MM.1S (cell line): ENCODE results near the gene SOWAHB.

ENCODE experiments used
- EZH2 ChIP-seq: fragments of 300-600 bp; sonication (generic); optimal IDR thresholded peaks from 2 replicates; pipeline ENCODE3; 2017; ENCODE audit warnings: low read depth, mild to moderate bottlenecking, antibody characterized with exemption, low read length, mixed read lengths
- EZH2phosphoT487 ChIP-seq: fragments of 300-600 bp; sonication (generic); IDR thresholded peaks from 2 replicates; pipeline ENCODE4 v1.6.1; 2018; ENCODE audit warnings: antibody characterized with exemption, low read length
- TF ChIP-seq, protein P1 (sequence below): fragments of 300-600 bp; sonication (generic); IDR thresholded peaks from 2 replicates; pipeline ENCODE4 v1.5.1; 2016; ENCODE audit warnings: antibody characterized with exemption, low read length, mixed read lengths

DNA sequence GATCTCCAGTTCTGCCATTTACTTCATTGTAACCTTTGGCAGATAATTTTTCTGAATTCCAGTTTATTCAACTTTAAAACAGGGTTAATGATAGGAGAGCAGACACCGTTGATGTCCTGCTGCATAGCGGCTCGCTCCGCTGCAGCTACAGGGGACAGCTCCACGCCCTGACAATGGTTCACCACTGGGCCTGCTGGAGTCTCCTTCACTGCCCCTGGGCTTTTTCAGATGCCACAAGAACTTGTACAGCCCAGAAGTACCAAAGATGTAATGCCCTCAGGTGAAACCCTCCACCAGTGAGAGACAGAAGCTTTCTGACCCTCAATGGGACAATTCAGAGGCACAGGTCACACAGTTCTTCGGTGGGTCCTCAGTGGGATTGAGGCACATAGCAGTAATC, 28.9 kb upstream of the SOWAHB start:
- TF ChIP-seq, protein P1, sequence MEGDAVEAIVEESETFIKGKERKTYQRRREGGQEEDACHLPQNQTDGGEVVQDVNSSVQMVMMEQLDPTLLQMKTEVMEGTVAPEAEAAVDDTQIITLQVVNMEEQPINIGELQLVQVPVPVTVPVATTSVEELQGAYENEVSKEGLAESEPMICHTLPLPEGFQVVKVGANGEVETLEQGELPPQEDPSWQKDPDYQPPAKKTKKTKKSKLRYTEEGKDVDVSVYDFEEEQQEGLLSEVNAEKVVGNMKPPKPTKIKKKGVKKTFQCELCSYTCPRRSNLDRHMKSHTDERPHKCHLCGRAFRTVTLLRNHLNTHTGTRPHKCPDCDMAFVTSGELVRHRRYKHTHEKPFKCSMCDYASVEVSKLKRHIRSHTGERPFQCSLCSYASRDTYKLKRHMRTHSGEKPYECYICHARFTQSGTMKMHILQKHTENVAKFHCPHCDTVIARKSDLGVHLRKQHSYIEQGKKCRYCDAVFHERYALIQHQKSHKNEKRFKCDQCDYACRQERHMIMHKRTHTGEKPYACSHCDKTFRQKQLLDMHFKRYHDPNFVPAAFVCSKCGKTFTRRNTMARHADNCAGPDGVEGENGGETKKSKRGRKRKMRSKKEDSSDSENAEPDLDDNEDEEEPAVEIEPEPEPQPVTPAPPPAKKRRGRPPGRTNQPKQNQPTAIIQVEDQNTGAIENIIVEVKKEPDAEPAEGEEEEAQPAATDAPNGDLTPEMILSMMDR = no peak
- TF ChIP-seq EZH2 (no peak), EZH2phosphoT487 (no peak)
